Sigmoid colon (tissue), 4 donors: ENCODE results near the gene TACR1.

Experiments
- EP300 ChIP-seq, 4 donors: sonication (generic); formaldehyde crosslinking; IDR thresholded peaks; one replicate each; pipeline ENCODE4 v1.6.1; 2017; ENCODE audit warnings: antibody characterized with exemption in 4 of 4
- POLR2AphosphoS5 ChIP-seq, 4 donors: sonication (generic); formaldehyde crosslinking; IDR thresholded peaks; one replicate each; pipeline ENCODE4 v1.6.1; 2017; ENCODE audit warnings: antibody characterized with exemption in 4 of 4

- TF ChIP-seq EP300 (IDR thresholded peaks at IDR 0.05), result no peak
- no peak for TF ChIP-seq POLR2AphosphoS5 (IDR thresholded peaks at IDR 0.05)
Observed at GRCh38 chr2:75033516-75033915, 165.8 kb downstream of the TACR1 start.
